ENCODE measurements around the gene UNC119.

Gene UNC119

GRCh38 chr17:28548417-28549130, 3.9 kb downstream of the UNC119 start:
- Histone ChIP-seq H3K27ac (no peak overlapping the region), H3K4me3 (no peak overlapping the region)
- TF ChIP-seq CTCF (IDR thresholded peaks at IDR 0.05) = no peak
- DNase-seq (ENCODE audit: low spot score) = no peak

GRCh38 chr17:28547623-28548416, 4.6 kb downstream of the UNC119 start:
- peak overlapping the region in 1 of 2 donors; percentile 46 for H3K27ac ChIP-seq
- TF ChIP-seq CTCF (IDR thresholded peaks at IDR 0.05) = peak; percentile 63

GRCh38 chr17:28547096-28547622, 5.3 kb downstream of the UNC119 start:
- peak overlapping the region in 1 of 2 donors; percentile 46 for H3K27ac ChIP-seq
- TF ChIP-seq CTCF (IDR thresholded peaks at IDR 0.05) = no peak
- no peak overlapping the region for H3K4me3 ChIP-seq
- DNase-seq (ENCODE audit: low spot score) = no peak

More at GRCh38 chr17:28547623-28548416, 4.6 kb downstream of the UNC119 start:
- no peak overlapping the region for H3K4me3 ChIP-seq
- no peak for DNase-seq (ENCODE audit: low spot score)

- DNase-seq (ENCODE audit: low spot score) = no peak
- H3K4me3 ChIP-seq = no peak overlapping the region
- H3K27ac ChIP-seq = no peak overlapping the region
- no peak for TF ChIP-seq CTCF (IDR thresholded peaks at IDR 0.05)
Measured at GRCh38 chr17:28545787-28546415, 6.5 kb downstream of the UNC119 start.

- TF ChIP-seq CTCF (IDR thresholded peaks at IDR 0.05) = no peak
- Histone ChIP-seq H3K27ac (no peak overlapping the region), H3K4me3 (no peak overlapping the region)
- DNase-seq (ENCODE audit: low spot score) = no peak
Measured at GRCh38 chr17:28545141-28545503, 7.3 kb downstream of the UNC119 start.

GRCh38 chr17:28544402-28545140, 7.9 kb downstream of the UNC119 start:
- no peak overlapping the region for H3K27ac ChIP-seq
- TF ChIP-seq CTCF (IDR thresholded peaks at IDR 0.05) = no peak
- H3K4me3 ChIP-seq = no peak overlapping the region
- no peak for DNase-seq (ENCODE audit: low spot score)

Data from coronary artery (tissue), 2 donors.